Psoas muscle (tissue), 8 donors: ENCODE data around the gene KCNJ1. TPM values are rescaled to one million over a fixed set of nuclear protein-coding genes. Genes with fewer than 3 reads are reported as not detected.

Experiments
- ATAC-seq, 4 donors: fragments of 200-7000 bp; cut with Tn5 transposase; one replicate each; pipeline ENCODE4 v1.9.1; 2020; ENCODE audit warnings: moderate library complexity in 3 of 4, mild to moderate bottlenecking in 2 of 4
- DNase-seq, 2 donors: peaks; one replicate each; pipeline ENCODE4 v3.0.0-alpha.2; 2020
- H3K27ac ChIP-seq: fragments of 200-600 bp; one replicate; pipeline ENCODE4 v1.8.0; 2022
- H3K27me3 ChIP-seq, 3 donors: fragments of 200-600 bp in 1 of 3; one replicate each; pipeline versions ENCODE4 v1.6.1 to v1.8.0; 2013 to 2022; ENCODE audit warnings: low read length in 2 of 3, mild to moderate bottlenecking in 2 of 3, moderate library complexity in 1 of 3; ENCODE audit not compliant: insufficient read depth in 3 of 3
- H3K36me3 ChIP-seq, 2 donors: fragments of 200-600 bp in 1 of 2; one replicate each; pipeline versions ENCODE4 v1.6.1 to v1.8.0; 2013 to 2022; ENCODE audit warnings: low read depth in 1 of 2, mild to moderate bottlenecking in 1 of 2, moderate library complexity in 1 of 2; ENCODE audit not compliant: insufficient read depth in 1 of 2
- H3K4me1 ChIP-seq: fragments of 200-600 bp; one replicate; pipeline ENCODE4 v1.8.0; 2022
- H3K4me3 ChIP-seq: fragments of 200-600 bp; one replicate; pipeline ENCODE4 v1.8.0; 2022; ENCODE audit warnings: mild to moderate bottlenecking
- H3K9me3 ChIP-seq: fragments of 200-600 bp; one replicate; pipeline ENCODE4 v1.8.0; 2022
- CTCF ChIP-seq: fragments of 200-600 bp; IDR thresholded peaks from one replicate; pipeline ENCODE4 v1.8.0; 2022; ENCODE audit warnings: antibody characterized with exemption
- WGBS, 3 donors: extraction: QIAGEN DNeasy Blood & Tissue Kit; methylation state at CpG; one replicate each; pipeline versions ENCODE4 v1.1.6 to v1.1.7; 2013; 5-methylcytosine and 5-hydroxymethylcytosine counted together
- intact Hi-C, 2 donors: fragments of 100-400 bp; cut with DNase I; formaldehyde crosslinking; loops; one replicate each; pipeline versions ENCODE4 v1.11.0 to v1.14.2; 2022
- polyA plus RNA-seq, 3 donors: library from polyadenylated mRNA; stranded (reverse); fragments of 200-250 nt; gene quantifications; one replicate each; pipeline ENCODE4 v1.2.3, GENCODE V29; 2013
- total RNA-seq, 4 donors: library from RNA; stranded (reverse); fragmentation: NEBNext Ultra II Directional in 2 of 4; extraction: Animal tissue kit (Norgen Biotek cat#: 25700) in 2 of 4; gene quantifications; one replicate each; pipeline versions ENCODE4 v1.2.1 to v1.2.4, GENCODE V29; 2021 to 2023
- donor health status: healthy with polysubstance abuse.
- donor health status: DM: no; HTN: no; CAD: no; lungs with moderate emphysema.
- donor health status: Bipolar disorder and iron deficiency.
- donor health status: healthy.
- donor health status: DM: yes; HTN: yes; CAD: no.
- donor health status: DM: no; HTN: no; CAD: no.
- donor health status: DM: no; HTN: no; CAD: no.
- donor health status: DM: yes; HTN: yes; CAD: no.

KCNJ1 gene
- total and polyA plus RNA-seq, 7 donors: not detected

- Histone ChIP-seq H3K9me3 (no peaks in the 10 kb centered on the region), H3K27ac (no peak overlapping the region), H3K4me3 (no peak overlapping the region), H3K4me1 (no peaks in the 10 kb centered on the region), H3K36me3 (no peaks in the 10 kb centered on the region), H3K27me3 (peaks cover 0 to 31% (median 16%) of the 10 kb centered on the region in 3 donors)
- DNase-seq (peak in 1 of 2 donors; percentile 25), ATAC-seq (peak in 1 of 4 donors; percentile 29)
- TF ChIP-seq CTCF: no peak
- 54 to 56% (median 55%) methylated on average over 17 of the region's 17 CpGs for WGBS, 3 donors
- intact Hi-C loops: no loop called here
Measured at GRCh38 chr11:128903248-128904061, 36.4 kb upstream of the KCNJ1 start.

DNA sequence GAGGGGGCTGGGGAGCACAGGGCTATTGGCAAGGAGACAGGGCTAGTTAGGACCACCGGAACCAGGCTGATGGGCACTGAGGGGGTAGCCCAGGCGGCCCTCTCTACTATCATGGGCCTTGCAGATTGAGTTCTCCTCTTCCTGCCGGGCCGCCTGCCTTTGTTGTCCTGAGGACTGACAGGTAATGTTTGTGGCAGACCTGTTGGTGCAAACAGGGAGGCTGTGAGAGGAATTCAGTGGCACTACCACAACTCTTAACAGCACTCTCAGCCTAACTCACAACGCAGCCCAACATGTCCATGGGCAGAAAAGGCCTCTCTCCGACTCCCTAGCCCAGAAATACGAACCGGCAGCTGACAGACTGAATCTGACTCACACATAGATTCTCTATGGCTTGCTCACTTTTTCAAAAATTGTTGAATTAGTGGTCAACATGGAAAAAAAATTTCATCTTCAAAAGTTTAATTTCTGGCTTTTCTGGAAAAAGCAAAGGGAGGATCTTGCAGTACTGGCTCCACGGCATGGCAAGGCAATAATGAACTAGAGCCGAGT lies 35.5 kb upstream of the KCNJ1 start:
- H3K27me3 ChIP-seq: peaks cover 0 to 31% (median 14%) of the 10 kb centered on the region in 3 donors
- 85 to 88% (median 85%) methylated on average over 10 of the region's 10 CpGs for WGBS, 3 donors

GRCh38 chr11:128901653-128902514 lies 34.8 kb upstream of the KCNJ1 start:
- no peaks in the 10 kb centered on the region for H3K9me3 ChIP-seq
- no peak for TF ChIP-seq CTCF
- ATAC-seq: no peak

More for the DNA sequence above, 35.5 kb upstream of the KCNJ1 start:
- no peak for DNase-seq
- Histone ChIP-seq H3K4me1 (no peaks in the 10 kb centered on the region), H3K9me3 (no peaks in the 10 kb centered on the region), H3K36me3 (no peaks in the 10 kb centered on the region), H3K4me3 (no peak overlapping the region), H3K27ac (no peak overlapping the region)
- ATAC-seq: no peak
- TF ChIP-seq CTCF: no peak
- intact Hi-C loops: no loop called here

DNA sequence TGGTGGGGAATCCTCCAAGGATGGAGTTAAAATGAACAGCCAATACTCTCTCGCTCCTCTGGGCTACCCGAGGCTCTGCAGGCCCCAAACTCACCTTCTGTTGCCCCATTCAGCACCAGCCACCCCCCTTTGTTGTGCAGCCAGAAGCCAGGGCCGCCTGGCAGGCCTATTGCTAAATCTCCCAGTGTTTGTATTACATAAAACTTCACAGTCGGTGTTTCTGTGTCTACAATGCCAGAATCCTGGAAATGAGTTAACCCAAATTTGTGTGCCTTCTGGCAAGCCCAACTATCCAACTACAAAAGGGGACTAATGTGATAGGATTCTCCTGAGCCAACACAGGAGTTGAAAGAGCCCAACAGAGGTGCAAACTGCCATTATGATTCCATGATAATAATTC lies 33.4 kb upstream of the KCNJ1 start:
- Histone ChIP-seq H3K27me3 (peaks cover 0 to 20% (median 3%) of the 10 kb centered on the region in 3 donors), H3K4me3 (no peak overlapping the region), H3K4me1 (no peaks in the 10 kb centered on the region), H3K27ac (no peak overlapping the region), H3K9me3 (no peaks in the 10 kb centered on the region), H3K36me3 (no peaks in the 10 kb centered on the region)
- no peak for ATAC-seq
- 51 to 61% (median 56%) methylated on average over 4 of the region's 4 CpGs for WGBS, 3 donors
- DNase-seq: no peak
- no peak for TF ChIP-seq CTCF
- intact Hi-C loops: no loop called here

More at GRCh38 chr11:128901653-128902514, 34.8 kb upstream of the KCNJ1 start:
- Histone ChIP-seq H3K27me3 (peaks cover 0 to 28% (median 12%) of the 10 kb centered on the region in 3 donors), H3K4me1 (no peaks in the 10 kb centered on the region), H3K36me3 (no peaks in the 10 kb centered on the region), H3K27ac (no peak overlapping the region), H3K4me3 (no peak overlapping the region)
- intact Hi-C loops: no loop called here
- DNase-seq: no peak
- 63 to 68% (median 64%) methylated on average over 29 of the region's 29 CpGs for WGBS, 3 donors
